ENCODE measurements around the gene ELF5. TPM values are rescaled to one million over a fixed set of nuclear protein-coding genes. Genes with fewer than 3 reads are reported as not detected.

The ELF5 gene
- total and polyA plus RNA-seq, 2 experiments from 2014 or later = not detected

DNA sequence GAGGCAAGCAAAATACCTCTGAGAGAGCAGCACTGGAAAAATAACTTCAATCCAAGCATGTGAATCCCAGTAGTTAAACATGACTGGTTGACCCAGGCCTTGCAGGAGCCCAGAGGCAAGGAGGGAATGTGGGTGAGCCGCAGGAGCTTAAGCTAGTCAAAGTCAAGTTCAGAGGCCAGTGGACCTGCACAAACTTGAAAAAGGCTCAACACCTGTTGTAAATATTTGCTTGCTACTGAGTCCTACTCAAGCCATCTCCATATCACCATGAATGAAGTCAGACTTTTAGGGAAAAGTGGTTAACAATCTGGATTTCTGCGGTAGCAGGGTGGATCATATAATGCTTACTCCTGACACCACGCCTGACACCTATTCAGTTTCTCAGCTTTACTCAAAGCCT is 79.7 kb downstream of the ELF5 start:
- WGBS, 2 experiments (ENCODE audit: low coverage in 1 of 2, low lambda C conversion rate in 2 of 2, missing lambda C conversion rate in 2 of 2) = 90 to 97% methylated on average over 3 of the region's 3 CpGs
- H3K27ac ChIP-seq = no peak overlapping the region
- in situ Hi-C loops (cut with MboI) = no loop called here
- H3K4me1 ChIP-seq (ENCODE audit: insufficient read depth) = peaks cover 10% of the 10 kb centered on the region; the same call in 1 of the 2 replicates
- no peak overlapping the region for H3K9ac ChIP-seq
- no peaks in the 10 kb centered on the region for H3K36me3 ChIP-seq (ENCODE audit: low read depth)
- no peak for DNase-seq
- H3K79me2 ChIP-seq (ENCODE audit: insufficient read depth) = peaks cover 7% of the 10 kb centered on the region; the same call in 1 of the 2 replicates
- H3F3A ChIP-seq (ENCODE audit: insufficient read depth) = no peaks in the 10 kb centered on the region
- H3K9me2 ChIP-seq (ENCODE audit: insufficient read depth) = no peaks in the 10 kb centered on the region; the same call in 1 of the 2 replicates
- TF ChIP-seq EZH2phosphoT487 (IDR thresholded peaks at IDR 0.05; ENCODE audit: insufficient read depth, low read depth) (no peak), EZH2 (IDR thresholded peaks at IDR 0.05; ENCODE audit: insufficient read depth, poor library complexity, severe bottlenecking) (no peak)
- no peaks in the 10 kb centered on the region for H3K27me3 ChIP-seq (replicated peaks; ENCODE audit: insufficient read depth)
- H3K9me3 ChIP-seq (ENCODE audit: low read depth) = no peaks in the 10 kb centered on the region
- no peaks in the 10 kb centered on the region for H4K20me1 ChIP-seq (ENCODE audit: insufficient read depth)
- no peak overlapping the region for H2AFZ ChIP-seq
- no peak overlapping the region for H3K4me3 ChIP-seq
- H3K4me2 ChIP-seq (ENCODE audit: unreplicated experiment) = no peak overlapping the region

GRCh38 chr11:34432822-34433221 is 80.8 kb downstream of the ELF5 start:
- Histone ChIP-seq H3F3A (ENCODE audit: insufficient read depth) (peaks cover 4% of the 10 kb centered on the region; the same call in 1 of the 2 replicates), H3K9me3 (ENCODE audit: low read depth) (no peaks in the 10 kb centered on the region), H3K4me3 (no peak overlapping the region), H2AFZ (no peak overlapping the region), H3K4me2 (ENCODE audit: unreplicated experiment) (no peak overlapping the region), H4K20me1 (ENCODE audit: insufficient read depth) (no peaks in the 10 kb centered on the region), H3K9ac (no peak overlapping the region), H3K9me2 (ENCODE audit: insufficient read depth) (no peaks in the 10 kb centered on the region; the same call in 1 of the 2 replicates), H3K79me2 (ENCODE audit: insufficient read depth) (peaks cover 4% of the 10 kb centered on the region; the same call in 1 of the 2 replicates), H3K36me3 (ENCODE audit: low read depth) (no peaks in the 10 kb centered on the region), H3K4me1 (ENCODE audit: insufficient read depth) (peaks cover 9% of the 10 kb centered on the region), H3K27me3 (replicated peaks; ENCODE audit: insufficient read depth) (no peaks in the 10 kb centered on the region), H3K27ac (no peak overlapping the region)
- in situ Hi-C loops (cut with MboI) = no loop called here
- DNase-seq = no peak
- TF ChIP-seq EZH2 (IDR thresholded peaks at IDR 0.05; ENCODE audit: insufficient read depth, poor library complexity, severe bottlenecking) = no peak
- no peak for TF ChIP-seq EZH2phosphoT487 (IDR thresholded peaks at IDR 0.05; ENCODE audit: insufficient read depth, low read depth)
- 95 to 98% methylated on average over 5 of the region's 5 CpGs for WGBS, 2 experiments (ENCODE audit: low coverage in 1 of 2, low lambda C conversion rate in 2 of 2, missing lambda C conversion rate in 2 of 2)

DNA sequence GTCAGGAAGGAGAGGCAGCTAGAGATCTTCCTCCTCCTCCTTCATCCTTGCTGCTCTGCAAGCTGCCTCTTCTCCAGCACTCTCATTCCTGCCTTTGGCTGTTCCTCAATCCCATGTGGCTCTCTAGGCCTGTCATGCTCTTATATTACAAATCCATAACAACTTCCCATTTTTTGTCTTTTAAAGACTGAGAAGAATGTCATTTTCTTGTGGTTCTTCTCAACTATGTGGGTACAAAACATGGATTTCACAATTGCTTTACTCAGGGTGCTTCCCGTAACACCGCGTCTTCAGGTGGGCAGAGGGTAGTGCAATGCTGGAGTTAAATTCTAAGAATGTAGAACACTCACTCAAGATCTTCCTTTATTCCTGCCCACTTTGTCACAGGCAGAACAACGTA is 81.6 kb downstream of the ELF5 start:
- Histone ChIP-seq H3F3A (ENCODE audit: insufficient read depth) (peaks cover 10% of the 10 kb centered on the region; the same call in 1 of the 2 replicates), H3K4me1 (ENCODE audit: insufficient read depth) (peaks cover 11% of the 10 kb centered on the region), H4K20me1 (ENCODE audit: insufficient read depth) (no peaks in the 10 kb centered on the region), H3K27ac (no peak overlapping the region), H3K4me3 (no peak overlapping the region), H2AFZ (no peak overlapping the region), H3K36me3 (ENCODE audit: low read depth) (no peaks in the 10 kb centered on the region), H3K9me2 (ENCODE audit: insufficient read depth) (no peaks in the 10 kb centered on the region; the same call in 1 of the 2 replicates), H3K4me2 (ENCODE audit: unreplicated experiment) (no peak overlapping the region), H3K9ac (no peak overlapping the region), H3K9me3 (ENCODE audit: low read depth) (no peaks in the 10 kb centered on the region), H3K27me3 (replicated peaks; ENCODE audit: insufficient read depth) (no peaks in the 10 kb centered on the region), H3K79me2 (ENCODE audit: insufficient read depth) (no peaks in the 10 kb centered on the region)
- no peak for DNase-seq
- WGBS, 2 experiments (ENCODE audit: low coverage in 1 of 2, low lambda C conversion rate in 2 of 2, missing lambda C conversion rate in 2 of 2) = 94% methylated on average over 4 of the region's 4 CpGs
- no peak for TF ChIP-seq EZH2phosphoT487 (IDR thresholded peaks at IDR 0.05; ENCODE audit: insufficient read depth, low read depth)
- no peak for TF ChIP-seq EZH2 (IDR thresholded peaks at IDR 0.05; ENCODE audit: insufficient read depth, poor library complexity, severe bottlenecking)
- in situ Hi-C loops (cut with MboI) = no loop called here

Other genes starting within 250 kb of the ELF5 start
- 9.9 and 12.4 TPM in 2 replicates for gene ABTB2, start 155.8 kb downstream of the ELF5 start, total RNA-seq (2014; rRNA removed; shearing (Covaris generic))
- 8.4 and 8.7 TPM in 2 replicates for gene ABTB2, start 155.8 kb downstream of the ELF5 start, polyA plus RNA-seq (2016; fragmentation: Nextera tagmentation; extraction: Ambion mirVana)
- gene CAT, start 74.9 kb downstream of the ELF5 start, total RNA-seq (2014; rRNA removed; shearing (Covaris generic)) = 49.4 and 57.0 TPM in 2 replicates
- gene CAT, start 74.9 kb downstream of the ELF5 start, polyA plus RNA-seq (2016; fragmentation: Nextera tagmentation; extraction: Ambion mirVana) = 52.5 and 54.5 TPM in 2 replicates
- not detected in 2 replicates for gene EHF, start 107.3 kb upstream of the ELF5 start, total RNA-seq (2014; rRNA removed; shearing (Covaris generic))
- gene EHF, start 107.3 kb upstream of the ELF5 start, polyA plus RNA-seq (2016; fragmentation: Nextera tagmentation; extraction: Ambion mirVana) = not detected in 2 replicates